ENCODE results near the gene GLB1L2.

- TF ChIP-seq FOXM1 (IDR thresholded peaks at IDR 0.05; ENCODE audit: borderline replicate concordance), result no peak
- no peak for TF ChIP-seq SP1 (IDR thresholded peaks at IDR 0.05)
- no peak for TF ChIP-seq SUZ12 (IDR thresholded peaks at IDR 0.05)
- TF ChIP-seq ELF4 (IDR thresholded peaks at IDR 0.05), result no peak
- TF ChIP-seq LEF1 (IDR thresholded peaks at IDR 0.05; ENCODE audit: borderline replicate concordance), result no peak
These were observed 41.2 kb downstream of the GLB1L2 start for GRCh38 chr11:134372961-134373360.
